CD4-positive, alpha-beta memory T cell (primary cell): ENCODE results near the gene RASA2. TPM values are rescaled to one million over a fixed set of nuclear protein-coding genes. Genes with fewer than 3 reads are reported as not detected.

Experiments used
- CTCF ChIA-PET: fragments of 350-600 bp; sonication (Branson Sonifier 250); formaldehyde crosslinking; loops from one replicate; lab custom pipeline; 2021; ENCODE audit warnings: inconsistent platforms; ENCODE audit not compliant: partially characterized antibody; lab: Charles Lee
- POLR2A ChIA-PET: fragments of 350-600 bp; sonication (Branson Sonifier 250); formaldehyde crosslinking; loops from one replicate; lab custom pipeline; 2021; ENCODE audit not compliant: partially characterized antibody; lab: Charles Lee
- DNase-seq, 5 donors: peaks; one replicate each; pipeline versions ENCODE4 v3.0.0 to v3.0.0-alpha.2; 2020 to 2022; ENCODE audit warnings: mixed read lengths in 1 of 5
- H3K27ac ChIP-seq: one replicate; pipeline ENCODE4 v1.7.0; 2013; ENCODE audit warnings: low read depth, low read length
- H3K27me3 ChIP-seq: 2 replicates; pipeline ENCODE4 v1.7.0; 2013; ENCODE audit warnings: mild to moderate bottlenecking, low read length, moderate library complexity; ENCODE audit not compliant: insufficient read depth
- H3K36me3 ChIP-seq: 2 replicates; pipeline ENCODE4 v1.7.0; 2013; ENCODE audit warnings: mild to moderate bottlenecking, low read length, moderate library complexity; ENCODE audit not compliant: insufficient read depth
- H3K4me1 ChIP-seq: 2 replicates; pipeline ENCODE4 v1.7.0; 2013; ENCODE audit warnings: mild to moderate bottlenecking, low read length, moderate library complexity; ENCODE audit not compliant: insufficient read depth
- H3K4me3 ChIP-seq, 2 donors: one replicate each; pipeline ENCODE4 v1.7.0; 2013; ENCODE audit warnings: low read length in 2 of 2, mild to moderate bottlenecking in 1 of 2
- H3K9me3 ChIP-seq, 2 donors: one replicate each; pipeline ENCODE4 v1.7.0; 2013; ENCODE audit warnings: low read length in 2 of 2, control low read depth in 1 of 2; ENCODE audit not compliant: control insufficient read depth in 1 of 2
- H3K27ac Mint-ChIP-seq, 7 donors: one replicate each; pipeline ENCODE4 v1.8.0; 2020 to 2021; ENCODE audit warnings: mixed read lengths in 7 of 7, mild to moderate bottlenecking in 6 of 7, inconsistent platforms in 3 of 7, moderate library complexity in 3 of 7
- H3K27me3 Mint-ChIP-seq, 2 donors: one replicate each; pipeline ENCODE4 v1.8.0; 2020 to 2021; ENCODE audit warnings: mixed read lengths in 2 of 2
- H3K36me3 Mint-ChIP-seq, 2 donors: one replicate each; pipeline ENCODE4 v1.8.0; 2020 to 2021; ENCODE audit warnings: mixed read lengths in 2 of 2, inconsistent platforms in 1 of 2, mild to moderate bottlenecking in 1 of 2
- H3K4me1 Mint-ChIP-seq, 4 donors: one replicate each; pipeline ENCODE4 v1.8.0; 2020 to 2021; ENCODE audit warnings: mixed read lengths in 4 of 4, mild to moderate bottlenecking in 1 of 4
- H3K4me3 Mint-ChIP-seq, 8 donors: one replicate each; pipeline ENCODE4 v1.8.0; 2020 to 2021; ENCODE audit warnings: mixed read lengths in 8 of 8, mild to moderate bottlenecking in 7 of 8, moderate library complexity in 6 of 8, inconsistent platforms in 3 of 8
- H3K9me3 Mint-ChIP-seq, 8 donors: one replicate each; pipeline ENCODE4 v1.8.0; 2020 to 2021; ENCODE audit warnings: mixed read lengths in 8 of 8, mild to moderate bottlenecking in 5 of 8, inconsistent platforms in 3 of 8, moderate library complexity in 1 of 8
- intact Hi-C: fragments of 100-400 bp; cut with micrococcal nuclease; formaldehyde crosslinking; loops from one replicate; pipeline ENCODE4 v1.15.1; 2023
- polyA plus RNA-seq, 2 donors: library from polyadenylated mRNA; unstranded; fragments of 300-500 nt; fragmentation: Illumina TruSeq; gene quantifications; one replicate each; pipeline ENCODE4 v1.2.3, GENCODE V29; 2021
- total RNA-seq, 2 experiments: library from RNA; stranded (reverse); gene quantifications; one replicate each; pipeline ENCODE4 v1.2.3, GENCODE V29; 2021

Gene RASA2, protein sequence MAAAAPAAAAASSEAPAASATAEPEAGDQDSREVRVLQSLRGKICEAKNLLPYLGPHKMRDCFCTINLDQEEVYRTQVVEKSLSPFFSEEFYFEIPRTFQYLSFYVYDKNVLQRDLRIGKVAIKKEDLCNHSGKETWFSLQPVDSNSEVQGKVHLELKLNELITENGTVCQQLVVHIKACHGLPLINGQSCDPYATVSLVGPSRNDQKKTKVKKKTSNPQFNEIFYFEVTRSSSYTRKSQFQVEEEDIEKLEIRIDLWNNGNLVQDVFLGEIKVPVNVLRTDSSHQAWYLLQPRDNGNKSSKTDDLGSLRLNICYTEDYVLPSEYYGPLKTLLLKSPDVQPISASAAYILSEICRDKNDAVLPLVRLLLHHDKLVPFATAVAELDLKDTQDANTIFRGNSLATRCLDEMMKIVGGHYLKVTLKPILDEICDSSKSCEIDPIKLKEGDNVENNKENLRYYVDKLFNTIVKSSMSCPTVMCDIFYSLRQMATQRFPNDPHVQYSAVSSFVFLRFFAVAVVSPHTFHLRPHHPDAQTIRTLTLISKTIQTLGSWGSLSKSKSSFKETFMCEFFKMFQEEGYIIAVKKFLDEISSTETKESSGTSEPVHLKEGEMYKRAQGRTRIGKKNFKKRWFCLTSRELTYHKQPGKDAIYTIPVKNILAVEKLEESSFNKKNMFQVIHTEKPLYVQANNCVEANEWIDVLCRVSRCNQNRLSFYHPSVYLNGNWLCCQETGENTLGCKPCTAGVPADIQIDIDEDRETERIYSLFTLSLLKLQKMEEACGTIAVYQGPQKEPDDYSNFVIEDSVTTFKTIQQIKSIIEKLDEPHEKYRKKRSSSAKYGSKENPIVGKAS
- total RNA-seq (10 to 100 TPM; 78.9 to 80.9 TPM), polyA plus RNA-seq (10 to 100 TPM; 29.4 to 35.1 TPM)

DNA sequence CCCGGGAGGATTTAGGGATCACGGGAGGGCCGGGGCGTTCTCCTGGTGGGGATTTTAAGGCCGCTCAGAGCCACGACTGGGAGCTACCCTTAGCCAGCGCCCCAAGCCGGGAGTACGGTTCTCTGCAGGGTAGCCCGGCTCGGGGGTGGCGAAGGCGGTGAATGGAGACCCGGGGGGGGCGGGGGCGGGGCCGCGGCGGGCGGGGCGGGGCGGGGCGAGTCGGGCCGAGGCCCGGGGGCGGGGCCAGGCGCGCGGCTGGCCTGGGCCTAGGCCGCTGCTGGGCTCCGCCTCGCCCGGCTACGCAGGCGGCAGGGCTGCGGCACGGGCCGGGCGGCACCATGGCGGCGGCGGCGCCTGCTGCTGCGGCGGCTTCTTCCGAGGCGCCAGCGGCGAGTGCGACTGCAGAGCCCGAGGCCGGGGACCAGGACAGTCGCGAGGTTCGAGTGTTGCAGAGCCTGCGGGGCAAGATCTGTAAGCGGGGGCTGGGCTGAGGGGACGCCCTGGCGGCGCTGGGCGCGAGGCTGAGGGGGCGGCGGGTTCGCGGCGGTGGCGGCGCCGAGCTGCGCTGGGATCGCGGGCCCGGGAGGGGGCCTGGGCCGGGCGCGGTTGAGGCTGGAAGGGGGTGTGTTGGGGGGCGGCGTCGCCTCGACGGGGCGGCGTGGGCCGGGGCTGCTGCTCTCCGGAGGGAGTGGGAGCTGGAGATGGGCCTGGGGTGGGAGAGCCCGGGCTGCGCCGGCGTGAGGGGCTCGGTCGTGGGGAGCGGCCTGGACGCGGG lies at the start of gene RASA2:
TSS of gene RASA2 (plus strand) at position 282 of the 775 bp plus-strand sequence. CDS start at position 339, 57 bp downstream.
- no peaks in the 10 kb centered on the region for H3K27me3 Mint-ChIP-seq

DNA sequence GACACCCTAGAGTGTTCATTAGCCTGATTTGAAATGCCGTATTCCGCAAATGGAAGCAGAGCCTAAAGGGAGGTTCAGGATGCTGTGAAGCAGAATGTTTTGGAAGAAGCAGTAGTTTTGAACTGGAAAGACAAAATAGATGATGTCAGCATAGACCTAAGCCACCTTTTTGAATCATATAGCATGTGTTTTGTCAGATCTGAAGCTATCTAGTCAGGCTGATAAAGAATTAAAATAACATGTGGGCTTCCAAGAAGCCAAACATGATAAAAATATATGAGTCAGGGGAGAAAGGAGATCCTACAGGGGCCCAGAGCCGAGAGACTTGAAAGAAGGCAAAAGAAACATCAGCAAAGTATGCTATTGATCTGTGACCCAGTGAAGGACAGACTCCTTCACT lies 47.2 kb upstream of the RASA2 start:
- H3K4me3 Mint-ChIP-seq: peak overlapping the region in 2 of 8 donors; percentile 11 to 31
- DNase-seq: no peak
- peak overlapping the region in 6 of 7 donors; percentile 43 to 92 (median 75) for H3K27ac Mint-ChIP-seq
- CTCF ChIA-PET: interaction anchor here (0.9 to 5.7 kb wide), 19 partner anchors 7 to 207 kb away, joined by 3 to 93 read pairs (median 22); partner anchors contain the start of gene ZBTB38
- H3K27me3 Mint-ChIP-seq: no peaks in the 10 kb centered on the region
- H3K36me3 ChIP-seq: peaks cover 27% of the 10 kb centered on the region
- H3K4me1 ChIP-seq: peaks cover 21% of the 10 kb centered on the region
- H3K4me3 ChIP-seq: no peak overlapping the region
- POLR2A ChIA-PET: interaction anchor here (0.8 to 1.5 kb wide), 4 partner anchors 37 to 128 kb away, joined by 3 to 4 read pairs (median 3); no protein-coding TSS in a partner anchor
- H3K27ac ChIP-seq: no peak overlapping the region
- peaks cover 20 to 60% (median 34%) of the 10 kb centered on the region in 4 donors for H3K4me1 Mint-ChIP-seq
- no peaks in the 10 kb centered on the region for H3K9me3 ChIP-seq
- no peaks in the 10 kb centered on the region for H3K27me3 ChIP-seq
- H3K36me3 Mint-ChIP-seq: peaks cover 40 to 52% of the 10 kb centered on the region in 2 donors
- H3K9me3 Mint-ChIP-seq: peaks cover 0 to 2% (median 0%) of the 10 kb centered on the region in 8 donors
- intact Hi-C loops: no loop called here

More for the DNA sequence above, at the start of gene RASA2:
- Mint-ChIP-seq H3K4me1 (peaks cover 55 to 67% (median 60%) of the 10 kb centered on the region in 4 donors), H3K36me3 (peaks cover 6 to 21% of the 10 kb centered on the region in 2 donors), H3K4me3 (peak within 1 kb of the TSS; percentile 89 to 97 (median 94)), H3K27ac (peak within 1 kb of the TSS; percentile 95 to 99 (median 96)), H3K9me3 (no peaks in the 10 kb centered on the region)
- Histone ChIP-seq H3K9me3 (no peaks in the 10 kb centered on the region), H3K36me3 (no peaks in the 10 kb centered on the region), H3K27ac (peak within 1 kb of the TSS; percentile 91), H3K4me3 (peak within 1 kb of the TSS; percentile 53 to 60), H3K4me1 (peaks cover 56% of the 10 kb centered on the region), H3K27me3 (no peaks in the 10 kb centered on the region)
- POLR2A ChIA-PET: interaction anchor here (0.7 to 4.6 kb wide), 32 partner anchors 9 to 389 kb away, joined by 3 to 191 read pairs (median 8); partner anchors contain the start of genes ATP1B3, PXYLP1 and RNF7
- CTCF ChIA-PET: interaction anchor here (1.3 to 2.8 kb wide), 10 partner anchors 10 to 180 kb away, joined by 3 to 12 read pairs (median 5); no protein-coding TSS in a partner anchor
- DNase-seq: peak; percentile 69 to 79 (median 75)
- intact Hi-C loops: loop anchor here (1.0 to 5.0 kb wide), 7 partner anchors 11 to 310 kb away; no protein-coding TSS in a partner anchor

DNA sequence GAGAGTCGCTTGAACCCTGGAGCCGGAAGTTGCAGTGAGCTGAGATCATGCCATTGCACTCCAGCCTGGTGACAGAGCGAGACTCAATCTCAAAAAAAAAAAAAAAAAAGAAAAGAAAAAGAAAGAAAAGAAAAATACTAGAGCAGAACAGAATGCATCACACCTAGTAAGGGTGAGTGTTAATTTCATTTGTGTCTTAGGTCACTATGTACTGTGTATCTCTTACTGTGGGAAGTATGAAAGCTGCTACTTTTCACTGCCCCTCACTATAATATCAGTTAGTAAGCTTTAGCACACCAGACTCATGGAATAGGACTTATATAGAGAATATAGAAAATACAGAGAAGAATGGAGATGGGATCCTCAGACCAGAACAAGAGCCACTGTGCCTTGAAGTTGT lies 45.9 kb upstream of the RASA2 start:
- intact Hi-C loops: loop anchor here (1.0 to 5.0 kb wide), 9 partner anchors 11 to 209 kb away; partner anchors contain the start of gene PXYLP1
- Histone ChIP-seq H3K4me1 (peaks cover 19% of the 10 kb centered on the region), H3K9me3 (no peaks in the 10 kb centered on the region), H3K4me3 (no peak overlapping the region), H3K36me3 (peaks cover 39% of the 10 kb centered on the region), H3K27me3 (no peaks in the 10 kb centered on the region), H3K27ac (peak overlapping the region; percentile 29)
- Mint-ChIP-seq H3K36me3 (peaks cover 50 to 64% of the 10 kb centered on the region in 2 donors), H3K27ac (peak overlapping the region; percentile 18 to 86 (median 57)), H3K27me3 (no peaks in the 10 kb centered on the region), H3K4me1 (peaks cover 20 to 59% (median 34%) of the 10 kb centered on the region in 4 donors), H3K4me3 (no peak overlapping the region), H3K9me3 (peaks cover 0 to 2% (median 0%) of the 10 kb centered on the region in 8 donors)
- DNase-seq: no peak
- ChIA-PET CTCF (interaction anchor here (0.6 to 5.7 kb wide), 27 partner anchors 9 to 783 kb away, joined by 3 to 93 read pairs (median 15); partner anchors contain the start of gene ZBTB38), POLR2A (interaction anchor here (1.0 to 1.5 kb wide), 4 partner anchors 10 to 129 kb away, joined by 3 to 5 read pairs (median 4); no protein-coding TSS in a partner anchor)

DNA sequence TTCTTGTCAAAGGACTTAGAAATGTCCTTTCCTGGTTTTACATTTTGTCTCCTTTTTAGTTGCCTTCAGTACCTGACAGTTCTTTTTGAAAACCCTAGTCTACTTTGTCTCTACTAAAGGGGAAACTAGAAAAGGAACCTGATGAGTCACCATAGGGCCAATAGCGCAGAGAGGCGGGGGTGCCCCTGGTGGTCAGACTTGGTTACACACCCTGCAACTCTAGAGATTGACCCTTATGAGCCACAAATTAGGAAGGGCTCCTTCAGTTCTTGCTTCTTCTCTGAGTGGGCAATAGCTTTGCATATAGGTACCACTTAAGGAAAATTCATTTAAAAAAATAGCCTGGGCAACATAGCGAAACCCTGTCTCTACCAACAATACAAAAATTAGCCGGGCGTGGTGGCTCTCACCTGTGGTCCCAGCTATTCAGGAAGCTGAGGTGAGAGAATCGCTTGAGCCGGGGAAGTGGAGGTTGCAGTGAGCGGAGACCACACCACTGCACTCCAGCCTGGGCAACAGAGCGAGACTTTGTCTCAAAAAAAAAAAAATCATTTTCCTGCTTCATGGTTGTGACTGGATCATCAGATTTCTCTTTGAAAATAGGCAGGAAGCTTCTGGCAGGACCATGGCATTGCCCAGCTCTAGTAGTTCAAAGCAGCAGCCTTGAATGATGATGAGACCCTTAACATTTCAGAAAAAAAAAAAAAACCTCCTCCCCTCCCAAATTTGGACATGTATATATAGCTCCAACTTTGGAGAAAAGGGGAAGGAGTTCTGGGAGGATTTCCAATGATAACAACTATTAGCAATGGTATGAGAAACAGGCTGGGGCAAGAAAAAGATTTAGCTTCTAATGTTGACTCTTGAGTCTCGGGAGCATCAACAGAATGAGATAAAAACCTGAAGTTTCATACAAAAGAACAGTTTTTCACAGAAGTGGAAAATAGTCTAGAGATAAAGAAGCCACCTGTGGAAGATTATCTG lies 45.2 kb upstream of the RASA2 start:
- Mint-ChIP-seq H3K27ac (peak overlapping the region; percentile 18 to 86 (median 59)), H3K4me3 (peak overlapping the region in 5 of 8 donors; percentile 6 to 59 (median 52)), H3K36me3 (peaks cover 55 to 71% of the 10 kb centered on the region in 2 donors), H3K9me3 (peaks cover 0 to 2% (median 0%) of the 10 kb centered on the region in 8 donors), H3K4me1 (peaks cover 20 to 55% (median 34%) of the 10 kb centered on the region in 4 donors), H3K27me3 (no peaks in the 10 kb centered on the region)
- intact Hi-C loops: loop anchor here (1.0 to 5.0 kb wide), 9 partner anchors 11 to 209 kb away; partner anchors contain the start of gene PXYLP1
- DNase-seq: peak; percentile 53 to 78 (median 71)
- POLR2A ChIA-PET: interaction anchor here (0.6 to 1.8 kb wide), 12 partner anchors 10 to 130 kb away, joined by 3 to 9 read pairs (median 4); no protein-coding TSS in a partner anchor
- Histone ChIP-seq H3K36me3 (peaks cover 42% of the 10 kb centered on the region), H3K27ac (peak overlapping the region; percentile 29), H3K27me3 (no peaks in the 10 kb centered on the region), H3K4me3 (no peak overlapping the region), H3K9me3 (no peaks in the 10 kb centered on the region), H3K4me1 (peaks cover 17% of the 10 kb centered on the region)
- CTCF ChIA-PET: interaction anchor here (0.7 to 5.7 kb wide), 36 partner anchors 8 to 210 kb away, joined by 3 to 93 read pairs (median 8); partner anchors contain the start of genes PXYLP1 and ZBTB38

DNA sequence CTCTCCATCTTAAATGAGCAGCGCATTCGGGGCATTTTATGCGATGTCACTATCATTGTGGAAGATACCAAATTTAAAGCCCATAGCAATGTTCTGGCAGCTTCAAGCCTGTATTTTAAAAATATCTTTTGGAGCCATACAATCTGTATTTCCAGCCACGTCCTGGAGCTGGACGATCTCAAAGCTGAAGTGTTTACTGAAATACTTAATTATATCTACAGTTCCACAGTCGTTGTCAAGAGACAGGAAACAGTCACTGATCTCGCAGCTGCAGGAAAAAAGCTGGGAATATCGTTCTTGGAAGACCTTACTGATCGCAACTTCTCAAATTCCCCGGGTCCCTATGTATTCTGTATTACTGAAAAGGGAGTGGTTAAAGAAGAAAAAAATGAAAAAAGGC lies 44.4 kb upstream of the RASA2 start:
- no peak for DNase-seq
- peaks cover 19 to 48% (median 30%) of the 10 kb centered on the region in 4 donors for H3K4me1 Mint-ChIP-seq
- H3K27ac ChIP-seq: no peak overlapping the region
- peaks cover 17% of the 10 kb centered on the region for H3K4me1 ChIP-seq
- ChIA-PET CTCF (interaction anchor here (0.8 to 5.7 kb wide), 31 partner anchors 7 to 211 kb away, joined by 3 to 93 read pairs (median 11); partner anchors contain the start of genes PXYLP1 and ZBTB38), POLR2A (interaction anchor here (0.6 to 1.8 kb wide), 12 partner anchors 10 to 130 kb away, joined by 3 to 9 read pairs (median 4); no protein-coding TSS in a partner anchor)
- H3K9me3 Mint-ChIP-seq: peaks cover 0 to 2% (median 0%) of the 10 kb centered on the region in 8 donors
- intact Hi-C loops: loop anchor here (5.0 kb wide), 1 partner anchor 210 kb away; the partner anchor contains the start of gene PXYLP1
- H3K4me3 Mint-ChIP-seq: peak overlapping the region in 1 of 8 donors; percentile 11
- no peaks in the 10 kb centered on the region for H3K27me3 Mint-ChIP-seq
- no peak overlapping the region for H3K4me3 ChIP-seq
- no peaks in the 10 kb centered on the region for H3K9me3 ChIP-seq
- H3K27me3 ChIP-seq: no peaks in the 10 kb centered on the region
- peak overlapping the region in 3 of 7 donors; percentile 51 to 73 (median 57) for H3K27ac Mint-ChIP-seq
- peaks cover 50% of the 10 kb centered on the region for H3K36me3 ChIP-seq
- H3K36me3 Mint-ChIP-seq: peaks cover 63 to 70% of the 10 kb centered on the region in 2 donors
